Measurements from ENCODE around the gene ZCCHC14. TPM values are rescaled to one million over a fixed set of nuclear protein-coding genes. Genes with fewer than 3 reads are reported as not detected.

Gene ZCCHC14
- total and polyA plus RNA-seq, 2 of the 8 experiments (the other 6 are each of a cell fraction or from before 2014, with no cell fraction given) = 8.2 to 28.2 TPM

GRCh38 chr16:87387942-87388817 is 104.6 kb downstream of the ZCCHC14 start (continued):
- TF ChIP-seq ASH2L (IDR thresholded peaks at IDR 0.05; ENCODE audit: low read length) (peak; percentile 25), CHD2 (IDR thresholded peaks at IDR 0.05; ENCODE audit: low read length) (peak; percentile 88), JUND (IDR thresholded peaks at IDR 0.05; ENCODE audit: low read length) (no peak), POLR2A (IDR thresholded peaks at IDR 0.05; ENCODE audit: control extremely low read depth in 1 of 2, low read depth in 2 of 2, low read length in 2 of 2) (peak in 1 of 2 experiments; percentile 53; a peak in 2 of 3 replicates), SRF (IDR thresholded peaks at IDR 0.05; ENCODE audit: low read depth, low read length) (no peak), USF2 (IDR thresholded peaks at IDR 0.05; ENCODE audit: low read length) (peak; percentile 61; the same call in 1 of the 2 replicates), TBP (IDR thresholded peaks at IDR 0.05; ENCODE audit: low read depth, low read length) (peak; percentile 52; the same call in 1 of the 2 replicates), CEBPB (IDR thresholded peaks at IDR 0.05; ENCODE audit: low read depth, low read length) (peak; percentile 100), GTF2F1 (IDR thresholded peaks at IDR 0.05; ENCODE audit: borderline replicate concordance, low read depth, low read length) (no peak), SIX5 (IDR thresholded peaks at IDR 0.05; ENCODE audit: low read depth, low read length) (no peak), HDAC6 (IDR thresholded peaks at IDR 0.05; ENCODE audit: low read depth, low read length) (no peak), CREB1 (IDR thresholded peaks at IDR 0.05) (peak; percentile 82)
